GM18508 (cell line): Measurements from ENCODE around the gene MLST8.
"Not testable (repeated sequence)": the region's sequence is repeated elsewhere in the genome, so short reads cannot be mapped to it uniquely, and the experiment has no call there.

ENCODE experiments used
- ATAC-seq: cut with Tn5 transposase; IDR thresholded peaks from one replicate; pipeline ENCODE4 v1.9.1; 2021; ENCODE audit warnings: moderate number of reproducible peaks; ENCODE audit not compliant: insufficient read depth, unreplicated experiment

MLST8 gene

GRCh38 chr16:2229091-2229490, 23.8 kb downstream of the MLST8 start:
- no peak for ATAC-seq

- ATAC-seq: no peak
Observed at GRCh38 chr16:2229632-2230250, 24.5 kb downstream of the MLST8 start.

DNA sequence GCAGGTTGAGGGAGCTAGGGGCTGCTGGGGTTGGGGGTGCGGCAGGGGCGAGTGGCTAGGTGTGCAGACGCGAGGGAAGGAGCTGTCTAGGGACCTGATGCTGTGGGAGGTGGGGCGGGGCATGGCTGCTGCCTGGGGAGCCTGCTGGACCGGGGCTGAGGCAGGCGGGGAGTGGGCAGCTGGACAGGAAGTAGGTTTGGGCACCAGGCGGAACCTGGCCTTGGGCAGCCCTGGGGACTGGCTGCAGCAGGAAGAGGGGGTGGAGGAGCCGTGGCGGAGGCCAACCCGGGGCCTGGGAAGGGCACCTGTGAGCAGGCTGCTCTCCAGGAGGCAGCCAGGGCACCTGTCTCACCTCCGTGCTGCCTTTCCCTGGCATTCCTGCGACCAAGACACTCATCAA, 25.1 kb downstream of the MLST8 start:
- no peak for ATAC-seq

DNA sequence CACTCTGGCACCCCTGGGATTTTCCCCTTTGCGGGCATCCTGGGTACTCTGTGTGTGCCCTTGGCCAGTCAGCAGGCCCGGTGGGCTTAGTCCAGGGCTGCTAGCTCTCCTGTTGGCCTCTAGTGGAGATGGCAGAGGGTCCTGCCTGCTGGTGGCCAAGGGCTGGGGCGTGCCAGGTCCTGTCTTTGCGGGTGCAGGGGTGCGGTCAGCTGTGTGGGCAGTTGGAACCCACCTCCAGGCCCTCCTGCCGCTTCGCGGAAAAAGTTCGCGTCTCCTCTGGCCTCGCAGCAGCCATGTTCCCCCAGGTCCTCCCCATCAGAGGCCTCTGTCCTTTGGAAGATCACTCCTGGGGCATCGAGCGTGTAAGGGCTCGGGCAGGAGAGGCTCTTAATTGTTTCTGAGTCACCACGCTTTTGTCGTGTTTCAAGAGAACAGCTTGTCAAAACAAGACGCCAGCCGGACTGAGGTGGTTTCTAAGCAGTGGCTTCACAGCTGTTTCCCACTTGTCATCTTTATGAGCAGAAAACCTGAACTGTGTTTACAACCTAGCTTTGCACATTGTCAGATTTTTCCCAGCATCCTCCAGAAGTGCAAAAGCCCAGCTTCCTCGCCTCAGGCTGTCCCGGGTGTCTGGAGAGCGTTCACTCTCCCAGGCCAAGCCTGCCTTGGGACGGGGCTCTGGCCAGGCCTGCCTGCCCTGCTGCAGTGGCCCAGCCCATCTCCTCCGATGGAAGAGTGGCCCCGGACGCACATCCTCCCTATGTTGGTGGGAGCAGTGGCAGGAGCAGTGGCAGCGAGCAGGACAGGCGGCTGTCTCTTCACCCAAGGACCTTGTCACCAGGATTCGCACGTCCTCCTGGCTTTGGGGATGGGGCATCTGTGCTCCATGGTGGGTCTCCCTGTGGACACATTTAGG, 26.0 kb downstream of the MLST8 start:
- no peak for ATAC-seq

DNA sequence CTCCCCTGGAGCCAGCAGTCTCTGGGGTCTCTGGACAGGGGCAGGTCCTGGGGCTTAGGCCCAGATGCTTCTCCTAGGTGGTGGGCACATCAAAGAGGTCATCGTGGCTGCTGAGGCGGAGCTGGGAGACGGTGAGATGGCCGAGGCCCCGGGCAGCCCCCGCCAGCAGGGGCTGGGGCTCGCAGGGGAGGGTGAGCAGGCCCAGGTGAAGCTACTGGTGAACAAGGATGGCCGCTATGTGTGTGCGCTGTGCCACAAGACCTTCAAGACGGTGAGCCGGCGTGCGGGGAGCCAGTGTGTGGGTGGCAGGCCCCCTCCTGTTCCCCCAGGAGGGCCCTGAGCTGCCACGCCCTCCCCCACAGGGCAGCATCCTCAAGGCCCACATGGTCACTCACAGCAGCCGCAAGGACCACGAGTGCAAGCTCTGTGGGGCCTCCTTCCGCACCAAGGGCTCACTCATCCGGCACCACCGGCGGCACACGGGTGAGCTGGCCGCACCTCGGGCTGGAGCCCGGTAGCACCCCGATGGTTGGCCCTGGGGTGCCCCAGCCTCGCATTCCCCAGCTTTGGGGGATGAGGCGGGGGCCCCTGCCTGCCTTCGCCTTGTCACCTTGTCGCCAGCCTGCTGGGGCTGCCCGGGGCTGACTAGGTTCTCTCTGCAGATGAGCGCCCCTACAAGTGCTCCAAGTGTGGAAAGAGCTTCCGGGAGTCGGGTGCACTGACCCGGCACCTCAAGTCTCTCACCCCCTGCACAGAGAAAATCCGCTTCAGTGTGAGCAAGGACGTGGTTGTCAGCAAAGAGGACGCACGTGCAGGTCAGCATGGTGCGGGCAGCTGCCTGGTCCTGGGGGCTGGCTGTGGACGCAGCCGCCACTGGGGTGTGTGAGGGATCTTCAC, 27.1 kb downstream of the MLST8 start:
- no peak for ATAC-seq

DNA sequence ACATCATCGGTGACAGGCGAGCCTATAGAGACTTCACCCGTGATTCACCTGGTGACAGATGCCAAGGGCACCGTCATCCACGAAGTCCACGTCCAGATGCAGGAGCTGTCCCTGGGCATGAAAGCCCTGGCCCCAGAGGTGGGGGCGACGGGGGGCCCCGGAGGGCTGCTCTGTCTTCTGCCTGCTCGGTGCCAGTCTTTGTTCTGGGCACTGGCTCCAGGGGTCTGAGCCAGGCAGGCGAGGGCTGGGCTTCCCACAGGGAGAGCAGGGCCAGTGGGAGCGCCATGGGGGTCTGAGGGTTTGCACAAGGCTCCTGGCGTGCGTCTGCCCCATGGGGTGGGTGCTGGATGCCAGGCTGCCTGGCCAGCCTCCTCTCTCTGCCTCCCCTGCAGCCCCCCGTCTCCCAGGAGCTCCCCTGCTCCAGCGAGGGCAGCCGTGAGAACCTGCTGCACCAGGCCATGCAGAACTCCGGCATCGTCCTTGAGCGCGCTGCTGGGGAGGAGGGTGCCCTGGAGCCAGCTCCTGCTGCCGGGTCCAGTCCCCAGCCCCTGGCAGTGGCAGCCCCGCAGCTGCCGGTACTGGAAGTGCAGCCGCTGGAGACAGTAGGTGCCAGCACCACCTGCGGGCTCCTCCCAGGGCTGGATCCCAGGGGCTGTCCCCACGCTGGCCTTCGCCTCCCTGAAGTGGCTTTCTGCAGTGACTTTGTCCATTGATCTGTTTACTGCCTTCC, 28.0 kb downstream of the MLST8 start:
- no peak for ATAC-seq

GRCh38 chr16:2233872-2234812, 28.9 kb downstream of the MLST8 start:
- no peak for ATAC-seq

GRCh38 chr16:2234813-2235170, 29.5 kb downstream of the MLST8 start:
- ATAC-seq: no peak

- ATAC-seq: no peak
Observed at GRCh38 chr16:2235234-2235651, 30.0 kb downstream of the MLST8 start.

DNA sequence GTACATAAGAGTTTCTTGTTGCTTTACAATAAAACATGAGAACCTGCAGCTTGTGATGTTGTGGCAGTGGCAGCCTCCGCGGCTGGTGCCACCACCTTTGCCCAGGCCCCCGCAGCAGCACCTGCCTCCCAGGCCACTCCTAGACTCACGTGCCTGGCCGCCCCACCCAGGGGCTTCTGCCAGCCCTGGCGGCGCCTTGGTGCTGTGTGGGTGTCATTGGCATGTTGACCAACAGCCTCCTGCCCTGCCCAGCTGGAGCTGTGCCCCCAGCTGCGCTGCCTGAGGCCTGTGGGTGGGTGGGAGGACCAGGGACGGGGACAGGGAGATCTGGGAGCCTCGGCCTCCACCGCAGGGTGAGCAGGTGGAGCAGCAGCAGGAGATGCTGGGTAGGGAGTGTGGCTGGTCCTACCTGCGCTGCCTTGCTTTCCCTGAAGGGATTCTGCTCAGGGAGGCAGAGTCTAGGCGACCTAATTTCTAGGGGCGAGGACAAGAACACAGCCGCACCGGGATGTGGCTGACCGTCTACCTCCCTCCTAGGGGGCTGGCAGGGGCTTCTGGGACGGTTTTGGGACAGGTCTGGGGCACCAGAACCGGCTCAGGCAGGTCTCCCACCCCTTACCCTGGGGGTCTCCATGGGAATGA, 30.6 kb downstream of the MLST8 start:
- ATAC-seq: no peak

- ATAC-seq: no peak
Observed at GRCh38 chr16:2236337-2237101, 31.3 kb downstream of the MLST8 start, which contains the start of gene DNASE1L2. Gene DNASE1L2, plus strand, starts transcription at chr16:2236444. Its CDS starts 373 bp downstream, at chr16:2236817.

DNA sequence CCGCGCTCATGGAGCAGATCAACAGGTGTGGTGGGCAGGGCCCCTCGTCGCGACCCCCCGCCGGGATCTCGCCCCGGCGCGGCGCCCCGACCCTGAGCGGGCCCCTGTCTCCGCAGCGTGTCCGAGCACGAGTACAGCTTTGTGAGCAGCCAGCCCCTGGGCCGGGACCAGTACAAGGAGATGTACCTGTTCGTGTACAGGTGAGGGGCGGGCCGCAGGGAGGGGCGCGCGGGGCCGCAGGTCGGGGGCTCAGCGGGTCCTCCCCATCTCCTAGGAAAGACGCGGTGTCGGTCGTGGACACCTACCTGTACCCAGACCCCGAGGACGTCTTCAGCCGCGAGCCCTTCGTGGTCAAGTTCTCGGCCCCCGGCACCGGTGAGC, 31.8 kb downstream of the MLST8 start:
- no peak for ATAC-seq

GRCh38 chr16:2237493-2238149, 32.4 kb downstream of the MLST8 start:
- no peak for ATAC-seq

DNA sequence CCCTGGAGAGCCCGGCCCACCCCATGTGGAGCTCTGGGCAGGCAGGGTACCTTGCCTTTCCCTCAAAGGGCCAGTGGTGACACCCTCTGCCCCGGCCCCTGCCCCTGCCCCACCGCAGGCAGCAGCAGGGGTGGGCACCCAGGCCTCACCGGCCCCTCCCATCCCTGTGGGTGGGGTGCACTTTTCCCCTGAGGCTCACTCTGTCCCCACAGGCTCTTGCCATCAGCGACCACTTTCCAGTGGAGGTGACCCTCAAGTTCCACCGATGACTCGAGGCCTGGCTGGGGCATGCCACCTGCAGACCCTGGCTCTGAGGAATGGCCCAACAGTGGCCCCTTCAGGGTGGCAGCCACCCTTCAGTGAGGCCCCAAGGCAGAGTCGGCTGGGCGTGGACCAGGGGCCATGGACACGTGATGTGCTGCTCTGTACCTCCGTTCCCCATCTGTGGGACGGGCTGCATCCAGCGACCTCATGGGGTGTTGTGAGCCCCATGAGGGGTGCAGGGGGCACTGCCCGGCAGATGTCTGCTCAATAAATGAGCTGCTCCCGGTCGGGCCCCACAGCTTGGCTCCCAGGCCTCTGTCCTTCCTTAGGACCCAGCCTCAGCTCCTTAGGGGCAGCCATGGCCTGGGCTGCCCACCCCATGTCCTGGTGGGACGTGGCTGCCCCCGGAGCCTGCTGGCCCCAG, 33.0 kb downstream of the MLST8 start:
- no peak for ATAC-seq

DNA sequence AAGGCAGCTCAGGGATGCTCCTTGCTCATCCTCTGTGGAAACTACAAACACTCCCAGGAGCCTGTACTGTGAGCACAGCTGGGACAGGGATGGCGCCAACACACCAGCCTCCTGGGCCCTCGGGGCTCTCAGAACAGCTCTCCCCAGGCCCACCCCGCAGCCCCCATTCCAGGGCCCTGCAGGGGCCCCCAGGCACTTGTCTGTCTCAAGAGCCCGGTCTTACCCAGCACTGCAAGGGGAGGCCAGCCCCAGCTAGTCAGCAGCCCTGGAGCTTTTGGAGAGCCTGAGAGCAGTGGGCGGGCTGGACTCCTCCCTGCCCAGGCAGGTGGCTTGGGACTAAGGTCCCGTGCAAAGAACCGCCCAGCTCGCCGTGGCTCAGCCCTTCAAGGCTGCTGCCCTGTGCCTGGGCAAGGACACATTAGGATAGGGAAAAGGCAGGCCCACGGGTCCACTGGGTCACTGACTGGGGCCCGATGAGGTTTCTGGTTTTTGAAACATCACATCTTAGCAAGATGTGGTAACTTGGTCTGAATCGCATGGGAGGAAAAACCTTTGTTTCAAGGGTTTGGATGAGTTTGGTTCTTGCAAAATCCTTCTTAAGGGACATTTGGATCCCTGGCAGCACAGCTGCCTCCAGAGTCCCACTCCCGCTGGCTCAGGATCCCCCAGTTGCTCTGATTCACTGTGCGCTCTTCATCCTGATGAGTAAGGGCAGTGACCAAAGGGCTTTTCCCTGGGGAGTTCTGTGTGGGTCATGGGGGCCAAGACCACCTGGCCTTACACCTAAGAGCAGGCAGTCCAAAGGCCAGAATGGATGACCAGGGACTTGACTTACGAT, 33.8 kb downstream of the MLST8 start:
- no peak for ATAC-seq

- ATAC-seq: not testable (repeated sequence)
Observed at GRCh38 chr16:2240331-2240730, 35.1 kb downstream of the MLST8 start.
